KMS-11 (cell line): ENCODE results near the gene SMG7.

Experiments
- H2AFZ ChIP-seq: fragments of 200-600 bp; sonication (generic); 2 replicates; pipeline ENCODE4 v1.6.1; 2016; ENCODE audit warnings: antibody characterized with exemption, mixed run types, low read depth
- H3K27ac ChIP-seq: fragments of 200-600 bp; sonication (generic); 2 replicates; pipeline ENCODE4 v1.6.1; 2016; ENCODE audit warnings: mild to moderate bottlenecking, mixed run types
- H3K27me3 ChIP-seq: fragments of 200-600 bp; sonication (generic); 2 replicates; pipeline ENCODE4 v1.6.1; 2017; ENCODE audit warnings: mild to moderate bottlenecking, low read depth, mixed run types, moderate library complexity; ENCODE audit not compliant: insufficient read depth
- H3K36me3 ChIP-seq: fragments of 200-600 bp; sonication (generic); 2 replicates; pipeline ENCODE4 v1.6.1; 2017; ENCODE audit warnings: mild to moderate bottlenecking, mixed run types; ENCODE audit not compliant: insufficient read depth
- H3K4me1 ChIP-seq: fragments of 200-600 bp; sonication (generic); 2 replicates; pipeline ENCODE4 v1.6.1; 2016; ENCODE audit warnings: mild to moderate bottlenecking, low read depth, mixed run types; ENCODE audit not compliant: poor library complexity, severe bottlenecking
- H3K4me2 ChIP-seq: fragments of 200-600 bp; sonication (generic); 2 replicates; pipeline ENCODE4 v1.7.0; 2016; ENCODE audit warnings: mild to moderate bottlenecking, mixed run types
- H3K4me3 ChIP-seq: fragments of 200-600 bp; sonication (generic); IDR thresholded peaks from 2 replicates; pipeline ENCODE4 v1.6.1; 2017; ENCODE audit warnings: low read depth, low read length, mixed read lengths; ENCODE audit not compliant: insufficient read depth
- H3K79me2 ChIP-seq: fragments of 200-600 bp; sonication (generic); 2 replicates; pipeline ENCODE4 v1.6.1; 2016; ENCODE audit warnings: low read depth, mixed run types; ENCODE audit not compliant: insufficient read depth
- H3K9ac ChIP-seq: fragments of 200-600 bp; sonication (generic); 2 replicates; pipeline ENCODE4 v1.6.1; 2016; ENCODE audit warnings: mild to moderate bottlenecking, mixed run types
- H4K20me1 ChIP-seq: fragments of 200-600 bp; sonication (generic); 2 replicates; pipeline ENCODE4 v1.6.1; 2016; ENCODE audit warnings: mild to moderate bottlenecking, mixed run types; ENCODE audit not compliant: insufficient read depth
- TF ChIP-seq, protein P1 (sequence below): fragments of 200-600 bp; sonication (generic); conservative IDR thresholded peaks from 2 replicates; pipeline ENCODE4 v1.6.1; 2017; ENCODE audit warnings: low read depth, mild to moderate bottlenecking, antibody characterized with exemption, low read length, moderate library complexity, mixed read lengths

SMG7 gene

DNA sequence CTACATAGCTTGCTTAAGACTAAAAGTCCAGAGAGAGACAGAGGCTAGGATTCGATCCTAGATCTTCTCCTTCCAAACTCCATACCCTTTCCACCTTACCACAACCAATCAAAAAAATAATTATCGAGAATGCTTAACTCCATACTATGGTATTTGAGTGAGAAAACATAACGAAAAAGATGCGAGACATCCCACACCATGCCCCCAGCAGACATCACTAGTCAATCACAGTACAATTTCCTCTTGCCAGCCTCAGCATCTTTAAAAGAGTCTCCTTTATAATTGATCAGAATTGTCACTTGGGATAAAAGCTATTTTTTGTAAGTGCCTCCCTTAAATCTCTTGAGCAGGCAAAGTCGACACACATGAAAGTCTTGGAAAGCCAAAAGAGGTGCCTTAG lies 117.1 kb downstream of the SMG7 start:
- TF ChIP-seq, protein P1, sequence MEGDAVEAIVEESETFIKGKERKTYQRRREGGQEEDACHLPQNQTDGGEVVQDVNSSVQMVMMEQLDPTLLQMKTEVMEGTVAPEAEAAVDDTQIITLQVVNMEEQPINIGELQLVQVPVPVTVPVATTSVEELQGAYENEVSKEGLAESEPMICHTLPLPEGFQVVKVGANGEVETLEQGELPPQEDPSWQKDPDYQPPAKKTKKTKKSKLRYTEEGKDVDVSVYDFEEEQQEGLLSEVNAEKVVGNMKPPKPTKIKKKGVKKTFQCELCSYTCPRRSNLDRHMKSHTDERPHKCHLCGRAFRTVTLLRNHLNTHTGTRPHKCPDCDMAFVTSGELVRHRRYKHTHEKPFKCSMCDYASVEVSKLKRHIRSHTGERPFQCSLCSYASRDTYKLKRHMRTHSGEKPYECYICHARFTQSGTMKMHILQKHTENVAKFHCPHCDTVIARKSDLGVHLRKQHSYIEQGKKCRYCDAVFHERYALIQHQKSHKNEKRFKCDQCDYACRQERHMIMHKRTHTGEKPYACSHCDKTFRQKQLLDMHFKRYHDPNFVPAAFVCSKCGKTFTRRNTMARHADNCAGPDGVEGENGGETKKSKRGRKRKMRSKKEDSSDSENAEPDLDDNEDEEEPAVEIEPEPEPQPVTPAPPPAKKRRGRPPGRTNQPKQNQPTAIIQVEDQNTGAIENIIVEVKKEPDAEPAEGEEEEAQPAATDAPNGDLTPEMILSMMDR = no peak
- Histone ChIP-seq H3K4me3 (no peak overlapping the region), H3K4me2 (no peak overlapping the region), H4K20me1 (no peaks in the 10 kb centered on the region), H3K79me2 (no peaks in the 10 kb centered on the region), H3K27me3 (no peaks in the 10 kb centered on the region), H3K36me3 (no peaks in the 10 kb centered on the region), H2AFZ (no peak overlapping the region), H3K4me1 (no peaks in the 10 kb centered on the region), H3K27ac (no peak overlapping the region), H3K9ac (no peak overlapping the region)

DNA sequence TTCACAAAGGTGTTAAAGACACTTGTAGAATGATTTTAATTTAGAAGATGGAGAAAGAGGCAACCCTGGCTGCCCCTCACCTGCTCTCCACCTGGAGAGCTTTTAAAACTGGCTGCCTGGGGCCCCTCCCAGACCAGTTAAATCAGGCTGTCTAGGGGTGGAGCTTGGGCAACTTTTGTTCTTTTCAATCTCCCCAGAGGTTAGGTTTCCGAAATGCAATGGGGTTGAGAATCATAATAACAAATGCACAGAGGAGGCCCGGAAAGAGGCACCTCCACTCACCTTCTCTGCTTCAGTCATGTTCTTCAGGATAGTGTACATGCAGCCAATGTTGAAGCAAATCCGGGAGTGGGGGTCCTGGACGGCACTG lies 117.6 kb downstream of the SMG7 start:
- no peaks in the 10 kb centered on the region for H4K20me1 ChIP-seq
- no peak overlapping the region for H3K9ac ChIP-seq
- H3K79me2 ChIP-seq = no peaks in the 10 kb centered on the region
- H3K27me3 ChIP-seq = no peaks in the 10 kb centered on the region
- no peak overlapping the region for H3K4me3 ChIP-seq
- H3K4me2 ChIP-seq = no peak overlapping the region
- H3K27ac ChIP-seq = no peak overlapping the region
- TF ChIP-seq, protein P1 = no peak
- no peaks in the 10 kb centered on the region for H3K36me3 ChIP-seq
- no peaks in the 10 kb centered on the region for H3K4me1 ChIP-seq
- no peak overlapping the region for H2AFZ ChIP-seq

DNA sequence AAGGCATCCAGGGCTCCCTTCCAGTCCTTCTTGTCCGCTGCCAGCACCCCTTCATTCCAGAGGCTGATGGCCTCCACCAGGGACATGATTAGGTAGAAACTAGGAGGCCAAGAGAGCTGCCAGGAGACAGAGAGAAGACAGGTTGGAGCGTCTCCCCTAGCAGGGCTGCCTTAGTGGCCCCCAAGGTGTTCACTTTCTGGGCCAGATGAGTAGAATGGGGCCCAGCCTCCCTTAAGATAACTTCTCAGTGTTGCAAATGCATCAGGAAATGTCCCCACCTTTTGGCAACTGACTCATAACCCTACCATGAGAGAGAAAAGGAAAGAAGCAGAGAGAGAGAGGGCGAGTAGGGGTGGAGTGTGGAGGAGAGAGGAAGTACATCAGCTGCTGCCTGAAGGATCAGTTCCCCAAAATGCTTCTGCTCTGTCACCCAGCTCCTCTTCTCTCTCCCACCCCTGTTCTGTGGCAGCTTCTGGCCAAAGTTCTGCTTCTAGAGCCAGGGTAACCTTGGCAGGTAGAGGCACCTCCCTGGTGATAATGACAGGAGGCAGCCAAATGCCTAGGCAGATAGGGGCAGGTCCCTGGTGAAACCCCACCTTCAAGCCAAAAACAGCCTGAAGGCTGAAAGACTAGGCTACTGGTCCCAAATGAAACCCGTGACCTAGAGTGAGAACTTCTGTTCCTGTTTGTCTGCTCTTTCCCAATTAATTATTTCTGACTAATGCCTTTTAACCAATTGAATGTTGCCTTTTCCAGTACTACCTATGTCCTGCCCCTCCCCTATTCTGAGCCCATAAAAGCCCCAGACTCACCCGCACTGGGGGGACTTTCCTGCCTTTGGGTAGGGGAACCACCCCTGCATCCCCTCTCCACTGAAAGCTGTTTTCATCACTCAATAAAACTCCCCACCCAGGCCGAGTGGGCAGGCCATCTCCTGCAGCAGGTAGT lies 118.2 kb downstream of the SMG7 start, which contains the start of gene NCF2:
TSS of gene NCF2 (minus strand) at position 216 of the 948 bp plus-strand sequence. CDS start at position 86, 130 bp downstream.
- no peak within 1 kb of the TSS for H3K4me3 ChIP-seq

DNA sequence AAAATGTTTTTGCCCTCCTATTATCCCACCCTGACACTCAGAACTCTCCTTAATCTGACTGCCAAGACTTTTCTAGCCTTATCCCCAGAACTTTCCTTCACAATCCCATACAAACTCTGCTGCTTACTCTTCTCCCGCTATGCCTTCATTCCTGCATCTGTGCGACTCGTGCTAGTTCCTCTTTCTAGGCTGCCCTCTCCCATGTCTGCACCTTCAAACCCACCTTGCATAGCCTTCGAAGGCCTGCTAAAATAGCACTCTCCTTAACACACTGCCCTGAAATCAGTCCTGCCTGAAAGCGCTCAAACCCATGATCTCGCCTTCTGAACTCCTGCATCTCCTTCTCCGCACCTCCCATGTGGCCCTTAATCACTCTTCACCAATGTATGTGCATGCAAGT lies 120.4 kb downstream of the SMG7 start:
- Histone ChIP-seq H3K4me3 (no peak overlapping the region), H3K4me1 (no peaks in the 10 kb centered on the region), H3K27me3 (no peaks in the 10 kb centered on the region), H2AFZ (no peak overlapping the region), H4K20me1 (no peaks in the 10 kb centered on the region), H3K79me2 (no peaks in the 10 kb centered on the region), H3K4me2 (no peak overlapping the region), H3K27ac (no peak overlapping the region), H3K9ac (no peak overlapping the region), H3K36me3 (no peaks in the 10 kb centered on the region)
- TF ChIP-seq, protein P1 = no peak

More for the DNA sequence above, 118.2 kb downstream of the SMG7 start, which contains the start of gene NCF2:
- H3K4me2 ChIP-seq = no peak within 1 kb of the TSS
- H2AFZ ChIP-seq = no peak within 1 kb of the TSS
- H3K4me1 ChIP-seq = no peaks in the 10 kb centered on the region
- TF ChIP-seq, protein P1 = no peak
- H3K79me2 ChIP-seq = no peaks in the 10 kb centered on the region
- H3K36me3 ChIP-seq = no peaks in the 10 kb centered on the region
- H3K9ac ChIP-seq = no peak within 1 kb of the TSS
- no peaks in the 10 kb centered on the region for H4K20me1 ChIP-seq
- H3K27ac ChIP-seq = no peak within 1 kb of the TSS
- no peaks in the 10 kb centered on the region for H3K27me3 ChIP-seq
